IPS-NIHi7 (cell line): ENCODE results near the gene SNX13.
"Not testable (repeated sequence)": the region's sequence is repeated elsewhere in the genome, so short reads cannot be mapped to it uniquely, and the experiment has no call there.

ENCODE experiments used
- DNase-seq: peaks from one replicate; pipeline ENCODE4 v3.0.0; 2012; ENCODE audit warnings: mixed read lengths; ENCODE audit errors: extremely low spot score

SNX13 gene

GRCh38 chr7:17913250-17913649 is 27.0 kb downstream of the SNX13 start:
- no peak for DNase-seq

GRCh38 chr7:17912536-17913235 is 27.6 kb downstream of the SNX13 start:
- DNase-seq = no peak

DNA sequence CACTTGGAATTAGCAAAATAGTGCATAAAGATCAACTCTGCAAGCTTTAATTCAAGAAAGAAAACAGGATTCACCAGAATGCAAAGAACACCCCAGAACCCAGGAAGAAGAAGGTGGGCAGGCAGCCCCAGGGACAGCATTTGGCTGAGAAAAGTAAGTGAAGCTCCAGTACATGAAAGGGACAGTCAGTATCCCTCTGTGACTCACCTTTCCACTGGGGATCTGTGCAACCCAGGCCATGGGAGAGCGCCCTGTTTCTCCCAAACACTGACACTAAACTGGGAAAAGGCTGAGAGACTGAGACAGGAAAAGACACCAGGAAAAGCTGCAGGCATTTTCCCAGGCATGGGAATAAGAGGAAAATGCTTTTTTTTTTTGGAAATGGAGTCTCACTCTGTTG is 28.2 kb downstream of the SNX13 start:
- no peak for DNase-seq

GRCh38 chr7:17910377-17910776 is 29.9 kb downstream of the SNX13 start:
- DNase-seq = no peak

GRCh38 chr7:17909310-17909709 is 31.0 kb downstream of the SNX13 start:
- not testable (repeated sequence) for DNase-seq

DNA sequence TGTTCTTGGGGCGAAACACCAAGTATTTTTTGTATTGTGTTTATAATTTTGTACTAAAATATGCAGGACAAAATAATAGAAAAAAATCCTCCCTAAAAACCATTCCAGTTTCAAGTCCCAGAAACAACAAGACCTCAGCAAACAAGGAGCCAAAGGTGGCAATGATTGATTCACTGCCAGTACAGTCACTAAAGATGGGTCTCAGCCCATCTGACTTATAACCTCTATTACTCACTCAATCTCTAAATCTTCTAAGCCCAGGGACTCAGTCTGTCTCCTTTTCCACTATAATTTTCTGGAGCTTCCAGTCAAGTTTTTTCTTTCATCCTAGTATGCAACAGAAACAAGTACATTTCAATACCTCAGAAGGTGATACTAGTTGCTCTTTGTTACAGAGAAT is 33.3 kb downstream of the SNX13 start:
- DNase-seq = no peak

DNA sequence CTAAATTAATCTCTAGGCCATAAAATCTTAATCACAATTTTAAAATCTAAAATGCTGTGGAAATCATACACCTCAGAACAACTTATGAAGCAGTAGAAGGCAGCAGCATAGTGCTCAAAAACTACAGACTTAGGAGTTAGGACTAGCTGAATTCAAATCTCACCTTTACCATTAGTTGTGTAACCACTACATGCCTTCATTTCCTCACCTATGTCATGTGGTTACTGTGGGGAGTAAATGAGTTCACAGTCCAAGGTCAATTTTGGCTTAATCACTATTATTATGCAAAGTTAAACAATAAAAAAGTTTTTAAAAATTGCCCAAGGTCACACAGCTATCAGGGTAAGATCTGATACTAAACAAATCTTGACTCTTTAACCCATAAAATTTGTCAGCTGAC is 37.0 kb downstream of the SNX13 start:
- no peak for DNase-seq

- DNase-seq = no peak
These were observed 37.7 kb downstream of the SNX13 start for GRCh38 chr7:17902599-17902998.

DNA sequence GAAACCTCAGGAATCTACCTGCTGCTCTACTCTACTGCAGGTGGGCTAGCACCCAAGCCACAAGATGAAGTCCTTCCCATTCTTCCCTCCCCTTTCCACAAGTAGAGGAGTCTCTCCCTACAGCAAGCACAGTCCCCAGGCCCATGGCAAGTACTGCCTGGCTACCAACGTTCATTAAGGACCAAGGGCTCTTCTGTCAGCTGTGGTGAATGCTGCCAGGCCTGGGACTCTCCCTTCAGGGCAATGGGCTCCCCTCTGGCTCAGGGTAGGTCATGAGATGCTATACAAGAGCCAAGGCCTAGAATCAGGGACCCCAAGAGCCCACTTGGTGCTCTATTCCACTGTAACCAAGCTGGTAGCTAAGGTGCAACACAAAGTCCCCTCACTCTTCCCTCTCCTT is 39.8 kb downstream of the SNX13 start:
- no peak for DNase-seq

GRCh38 chr7:17898111-17898510 is 42.2 kb downstream of the SNX13 start:
- no peak for DNase-seq

GRCh38 chr7:17887286-17887685 is 53.0 kb downstream of the SNX13 start:
- DNase-seq = no peak

GRCh38 chr7:17882685-17883084 is 57.6 kb downstream of the SNX13 start:
- no peak for DNase-seq

DNA sequence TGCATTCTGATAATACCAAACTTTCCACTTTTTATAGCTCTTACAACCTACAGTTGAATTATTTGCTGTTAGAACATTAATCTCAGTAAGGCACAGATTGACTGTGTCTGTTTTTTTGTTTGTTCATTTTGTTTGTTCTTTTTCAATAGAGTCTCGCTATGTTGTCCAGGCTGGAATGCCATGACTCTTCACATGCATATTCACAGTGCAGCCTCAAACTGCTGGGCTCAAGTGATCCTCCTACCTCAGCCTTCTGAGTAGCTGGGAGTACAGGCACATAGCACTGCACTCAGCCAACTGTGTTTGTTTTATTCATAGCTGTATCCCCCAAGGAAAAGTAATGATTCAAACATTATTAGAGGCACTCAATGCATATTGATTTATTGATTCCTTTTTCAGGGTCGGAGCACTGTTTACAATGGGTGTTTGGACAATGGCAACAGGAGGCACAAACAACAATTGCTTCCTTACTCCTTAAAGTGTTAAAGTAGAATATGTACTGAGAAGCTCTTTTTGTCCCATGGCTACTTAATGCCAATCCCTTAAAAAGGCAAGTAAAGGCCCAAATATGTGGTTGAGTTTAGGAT is 61.1 kb downstream of the SNX13 start:
- no peak for DNase-seq

GRCh38 chr7:17878627-17879026 is 61.7 kb downstream of the SNX13 start:
- no peak for DNase-seq

DNA sequence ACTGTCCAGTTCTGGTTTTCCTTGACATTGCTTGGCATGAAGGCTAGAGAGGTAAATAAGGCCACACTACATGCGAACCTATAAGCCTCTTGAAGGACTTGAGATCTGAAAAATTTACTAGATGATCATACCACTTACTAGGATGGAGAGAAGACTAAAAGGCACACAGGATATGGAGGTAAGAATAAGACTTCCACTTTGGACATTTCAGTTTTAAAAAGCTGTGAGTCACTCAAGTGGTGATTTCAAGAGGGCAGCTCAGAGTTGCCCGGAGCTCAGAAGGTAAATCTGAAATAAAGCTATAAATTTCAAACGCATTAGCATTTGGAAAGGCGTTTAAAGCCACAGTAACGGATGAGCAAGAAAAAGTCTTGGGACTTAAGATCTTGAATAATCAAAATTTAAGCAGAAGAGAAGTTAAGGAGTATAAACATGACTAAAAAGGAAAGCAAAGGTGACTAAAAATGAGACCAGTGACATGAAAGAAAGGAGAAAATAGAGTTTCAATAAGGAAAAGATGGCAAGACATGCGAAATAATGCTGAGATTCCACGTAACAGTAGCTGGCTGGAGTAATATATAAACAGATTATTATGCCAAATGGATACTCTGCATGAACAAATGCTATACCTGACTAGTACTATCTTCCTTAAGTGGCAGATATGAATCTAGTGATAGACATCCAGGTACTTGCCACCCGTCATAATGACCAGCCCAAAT is 68.3 kb downstream of the SNX13 start:
- no peak for DNase-seq

DNA sequence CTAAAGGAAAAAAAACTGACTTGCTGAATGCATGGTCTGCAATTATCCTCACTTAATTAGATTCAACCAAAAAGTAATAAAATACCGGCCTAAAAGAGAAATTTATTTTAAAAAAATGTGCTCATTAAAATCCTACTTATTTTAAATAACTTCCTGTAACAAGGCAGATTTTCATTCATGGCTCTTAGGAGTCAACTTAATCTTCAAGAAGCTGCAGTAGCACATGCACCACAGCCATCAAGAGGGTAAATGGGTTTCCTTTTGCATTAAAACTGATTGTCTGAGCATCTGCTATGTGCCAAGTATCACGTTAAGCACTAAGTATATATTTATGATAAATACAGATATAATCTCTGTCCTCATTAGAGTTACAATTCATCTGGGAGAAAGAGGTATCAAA is 69.9 kb downstream of the SNX13 start:
- DNase-seq = no peak

GRCh38 chr7:17863809-17864143 is 76.5 kb downstream of the SNX13 start:
- no peak for DNase-seq

DNA sequence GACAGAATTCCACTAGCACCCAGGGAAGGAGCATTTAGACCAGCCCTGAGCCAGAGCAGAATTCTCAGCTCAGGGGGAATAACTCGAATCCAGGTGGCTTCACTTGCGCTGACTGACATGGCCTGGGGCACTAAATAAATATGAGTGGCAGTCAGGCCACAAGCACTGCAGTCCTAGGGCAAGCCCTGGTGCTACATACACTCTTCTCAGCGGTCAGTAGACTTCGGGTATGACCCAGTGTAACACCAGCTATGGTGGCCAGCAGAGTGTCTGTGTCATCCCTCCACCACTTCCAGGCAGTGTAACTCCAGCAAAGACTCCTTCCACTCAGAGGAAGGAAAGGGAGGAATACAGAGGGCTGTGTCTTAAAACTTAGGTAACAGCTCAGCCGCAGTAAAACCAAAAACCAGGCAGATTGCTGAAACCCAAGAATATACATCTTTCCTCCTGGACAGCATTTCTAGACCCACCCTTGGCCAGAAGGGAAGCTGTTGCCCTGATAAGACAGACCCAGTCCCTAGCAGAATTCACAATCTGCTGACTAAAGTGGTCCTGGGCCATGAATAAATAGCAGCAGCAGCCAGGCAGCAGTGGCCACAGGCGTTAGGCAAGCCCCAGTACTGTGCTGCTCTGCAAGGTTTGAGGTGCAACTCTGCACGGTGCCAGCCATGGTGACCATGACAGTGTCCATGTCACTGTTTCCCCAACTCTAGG is 77.0 kb downstream of the SNX13 start:
- DNase-seq = no peak

- no peak for DNase-seq
These were observed 84.0 kb downstream of the SNX13 start for GRCh38 chr7:17856251-17856650.

GRCh38 chr7:17855202-17855601 is 85.1 kb downstream of the SNX13 start:
- no peak for DNase-seq

GRCh38 chr7:17854261-17855047 is 85.8 kb downstream of the SNX13 start:
- DNase-seq = no peak

DNA sequence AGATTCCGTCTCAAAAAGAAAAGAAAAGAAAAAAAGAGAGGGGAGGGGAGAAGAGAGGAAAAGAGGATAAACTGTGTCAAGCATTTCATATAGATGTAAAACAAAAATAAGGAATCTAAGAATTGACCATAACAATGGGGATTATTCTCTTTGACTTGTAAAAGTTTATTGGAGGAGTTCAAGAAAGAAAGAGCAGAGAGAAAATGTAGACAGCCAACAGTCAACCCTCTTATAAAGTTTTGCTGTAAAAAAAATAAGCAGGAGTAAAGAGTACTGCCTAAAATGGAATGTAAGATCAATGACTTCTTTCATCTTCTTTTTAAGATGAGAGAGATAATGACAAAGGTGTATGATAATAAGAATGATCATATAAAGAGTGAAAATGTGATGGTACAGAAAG is 87.9 kb downstream of the SNX13 start:
- DNase-seq = no peak
